Immature natural killer cell (primary cell): ENCODE data around the gene HSPG2. TPM values are rescaled to one million over a fixed set of nuclear protein-coding genes. Genes with fewer than 3 reads are reported as not detected.

ENCODE experiments used
- DNase-seq, 3 donors: peaks; one replicate each; pipeline ENCODE4 v3.0.0; 2022; ENCODE audit warnings: mixed read lengths in 1 of 3
- H3K27ac Mint-ChIP-seq, 6 donors: one replicate each; pipeline ENCODE4 v1.8.0; 2020; ENCODE audit warnings: mixed read lengths in 6 of 6, mild to moderate bottlenecking in 5 of 6, inconsistent platforms in 4 of 6, moderate library complexity in 3 of 6
- H3K27me3 Mint-ChIP-seq, 3 donors: one replicate each; pipeline ENCODE4 v1.8.0; 2020 to 2021; ENCODE audit warnings: low read depth in 3 of 3, mild to moderate bottlenecking in 3 of 3, mixed read lengths in 3 of 3, moderate library complexity in 3 of 3, inconsistent platforms in 1 of 3
- H3K36me3 Mint-ChIP-seq, 3 donors: one replicate each; pipeline ENCODE4 v1.8.0; 2020; ENCODE audit warnings: mixed read lengths in 3 of 3, inconsistent platforms in 2 of 3, mild to moderate bottlenecking in 2 of 3
- H3K4me1 Mint-ChIP-seq, 2 donors: one replicate each; pipeline ENCODE4 v1.8.0; 2020; ENCODE audit warnings: inconsistent platforms in 2 of 2, mild to moderate bottlenecking in 2 of 2, mixed read lengths in 2 of 2, moderate library complexity in 1 of 2
- H3K4me3 Mint-ChIP-seq, 5 donors: one replicate each; pipeline ENCODE4 v1.8.0; 2020; ENCODE audit warnings: mild to moderate bottlenecking in 5 of 5, mixed read lengths in 5 of 5, inconsistent platforms in 3 of 5, moderate library complexity in 3 of 5
- H3K9me3 Mint-ChIP-seq, 6 donors: one replicate each; pipeline ENCODE4 v1.8.0; 2020; ENCODE audit warnings: mild to moderate bottlenecking in 6 of 6, mixed read lengths in 6 of 6, inconsistent platforms in 4 of 6, moderate library complexity in 3 of 6
- polyA plus RNA-seq, 3 donors: library from polyadenylated mRNA; unstranded; fragments of 300-500 nt; fragmentation: Illumina TruSeq; gene quantifications; one replicate each; pipeline ENCODE4 v1.2.3, GENCODE V29; 2021

HSPG2 gene
- polyA plus RNA-seq, 3 donors from 2014 or later: 0.19 TPM; not detected in 2

DNA sequence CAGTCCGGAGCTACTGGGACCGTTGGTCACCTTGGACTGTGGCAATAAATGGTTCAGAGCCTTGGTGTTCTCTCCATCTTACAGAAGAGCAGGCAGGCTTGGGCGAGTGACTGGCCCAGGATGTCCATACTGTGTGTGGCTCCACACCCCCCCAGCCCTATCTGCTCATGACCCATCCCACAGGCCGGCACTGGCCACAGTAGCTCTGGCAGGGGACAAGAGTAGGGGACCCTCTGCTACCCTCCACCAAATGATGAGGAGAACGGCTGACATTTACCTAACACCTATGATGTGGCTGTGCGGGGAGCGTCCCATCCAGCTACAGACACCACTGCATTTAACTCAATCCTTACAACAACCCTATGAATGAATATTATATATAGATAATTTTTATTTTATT lies 111.7 kb downstream of the HSPG2 start:
- no peaks in the 10 kb centered on the region for H3K36me3 Mint-ChIP-seq
- no peaks in the 10 kb centered on the region for H3K9me3 Mint-ChIP-seq
- no peak overlapping the region for H3K4me3 Mint-ChIP-seq
- no peaks in the 10 kb centered on the region for H3K4me1 Mint-ChIP-seq
- H3K27ac Mint-ChIP-seq: no peak overlapping the region
- DNase-seq: no peak
- H3K27me3 Mint-ChIP-seq: peaks cover 0 to 6% (median 0%) of the 10 kb centered on the region in 3 donors

GRCh38 chr1:21824926-21825325 lies 112.2 kb downstream of the HSPG2 start:
- H3K4me3 Mint-ChIP-seq: no peak overlapping the region
- no peak overlapping the region for H3K27ac Mint-ChIP-seq
- no peaks in the 10 kb centered on the region for H3K4me1 Mint-ChIP-seq
- no peak for DNase-seq
- no peaks in the 10 kb centered on the region for H3K36me3 Mint-ChIP-seq
- peaks cover 0 to 6% (median 0%) of the 10 kb centered on the region in 3 donors for H3K27me3 Mint-ChIP-seq
- no peaks in the 10 kb centered on the region for H3K9me3 Mint-ChIP-seq

- DNase-seq: no peak
- no peaks in the 10 kb centered on the region for H3K4me1 Mint-ChIP-seq
- no peak overlapping the region for H3K27ac Mint-ChIP-seq
- no peaks in the 10 kb centered on the region for H3K9me3 Mint-ChIP-seq
- H3K36me3 Mint-ChIP-seq: no peaks in the 10 kb centered on the region
- peaks cover 0 to 6% (median 0%) of the 10 kb centered on the region in 3 donors for H3K27me3 Mint-ChIP-seq
- peak overlapping the region in 1 of 5 donors; percentile 30 for H3K4me3 Mint-ChIP-seq
Measured at GRCh38 chr1:21823980-21824702, 113.0 kb downstream of the HSPG2 start.

DNA sequence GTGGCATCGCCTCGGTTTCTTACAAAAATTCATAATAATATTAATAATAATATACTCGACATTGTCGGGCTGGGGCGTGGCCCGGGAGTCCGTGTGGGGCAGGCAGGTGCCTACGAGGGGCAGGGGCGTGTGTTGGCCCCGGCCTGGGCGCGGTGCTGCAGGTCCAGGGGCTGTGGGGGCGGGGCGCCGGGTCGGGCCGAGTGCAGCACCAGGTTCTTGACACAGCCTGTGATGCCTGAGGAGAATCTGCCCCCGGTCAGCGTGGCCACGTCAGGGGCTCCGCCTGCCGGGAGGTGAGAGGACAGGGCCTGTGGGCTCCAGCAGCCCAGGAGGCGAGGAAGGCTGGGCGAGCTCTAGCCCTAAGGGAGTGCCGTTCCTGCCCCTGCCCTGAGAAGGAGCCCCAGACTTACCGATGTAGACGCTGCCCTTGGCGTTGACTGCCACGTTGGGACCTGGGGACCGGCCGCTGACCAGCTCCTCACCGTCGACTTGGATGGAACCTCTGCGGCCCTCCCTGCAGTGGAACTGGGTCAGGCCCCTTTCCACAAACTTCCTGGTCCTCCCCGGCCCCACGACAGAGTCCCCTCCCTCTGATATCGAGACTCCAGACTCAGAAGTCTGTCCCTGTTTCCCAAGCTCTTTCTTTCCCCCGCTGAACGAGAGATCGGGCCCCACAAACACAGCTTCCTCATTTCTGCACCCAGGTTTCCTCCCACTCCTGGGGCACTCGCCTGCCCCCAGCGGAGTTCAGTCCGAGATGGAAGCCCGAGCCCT lies 113.7 kb downstream of the HSPG2 start:
- Mint-ChIP-seq H3K27me3 (peaks cover 0 to 6% (median 2%) of the 10 kb centered on the region in 3 donors), H3K36me3 (no peaks in the 10 kb centered on the region), H3K4me1 (peaks cover 2 to 5% of the 10 kb centered on the region in 2 donors), H3K27ac (no peak overlapping the region), H3K4me3 (peak overlapping the region in 2 of 5 donors; percentile 27 to 30), H3K9me3 (no peaks in the 10 kb centered on the region)
- no peak for DNase-seq

- Mint-ChIP-seq H3K4me1 (peaks cover 3 to 7% of the 10 kb centered on the region in 2 donors), H3K27ac (no peak overlapping the region), H3K9me3 (no peaks in the 10 kb centered on the region), H3K27me3 (peaks cover 0 to 6% (median 3%) of the 10 kb centered on the region in 3 donors), H3K4me3 (no peak overlapping the region), H3K36me3 (no peaks in the 10 kb centered on the region)
- no peak for DNase-seq
Measured at GRCh38 chr1:21822349-21822748, 114.8 kb downstream of the HSPG2 start.

DNA sequence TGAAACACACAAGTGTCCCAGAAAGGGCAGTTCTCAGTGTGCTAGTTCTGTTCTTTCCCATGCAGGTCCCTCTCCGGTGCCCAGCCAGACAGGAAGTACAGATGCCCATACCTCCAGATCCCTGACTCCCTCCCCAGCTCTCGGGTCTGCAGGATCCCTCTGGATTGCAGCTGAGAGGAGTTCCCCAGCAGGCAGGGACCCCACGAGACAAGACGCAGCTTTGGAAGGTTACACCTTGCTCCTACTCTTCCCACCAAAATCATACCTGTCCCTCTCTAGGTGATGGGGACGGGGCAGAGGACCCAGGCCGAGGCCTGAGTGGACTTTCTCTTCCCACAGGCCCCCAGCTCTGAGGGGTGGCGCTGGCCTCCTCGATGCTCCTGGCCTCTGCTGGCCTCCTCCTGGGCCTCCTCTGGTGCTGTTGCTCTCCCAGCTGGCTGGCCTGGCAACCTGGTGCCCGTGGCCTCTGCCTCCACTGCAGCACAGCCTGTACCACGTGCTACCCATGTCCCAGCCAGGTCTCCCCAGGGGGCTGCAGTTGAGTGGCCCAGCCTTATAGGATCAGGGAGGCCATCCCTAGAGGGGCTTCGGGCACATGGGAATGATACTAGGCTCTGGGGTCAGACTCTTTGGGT lies 115.6 kb downstream of the HSPG2 start:
- DNase-seq: no peak
- no peak overlapping the region for H3K4me3 Mint-ChIP-seq
- peaks cover 0 to 6% (median 3%) of the 10 kb centered on the region in 3 donors for H3K27me3 Mint-ChIP-seq
- H3K27ac Mint-ChIP-seq: no peak overlapping the region
- no peaks in the 10 kb centered on the region for H3K36me3 Mint-ChIP-seq
- H3K4me1 Mint-ChIP-seq: peaks cover 3 to 7% of the 10 kb centered on the region in 2 donors
- no peaks in the 10 kb centered on the region for H3K9me3 Mint-ChIP-seq

GRCh38 chr1:21820597-21821232 lies 116.4 kb downstream of the HSPG2 start:
- peaks cover 0 to 5% (median 3%) of the 10 kb centered on the region in 3 donors for H3K27me3 Mint-ChIP-seq
- no peaks in the 10 kb centered on the region for H3K9me3 Mint-ChIP-seq
- H3K36me3 Mint-ChIP-seq: no peaks in the 10 kb centered on the region
- H3K4me3 Mint-ChIP-seq: no peak overlapping the region
- no peak for DNase-seq
- no peak overlapping the region for H3K27ac Mint-ChIP-seq
- peaks cover 6 to 10% of the 10 kb centered on the region in 2 donors for H3K4me1 Mint-ChIP-seq

- H3K4me3 Mint-ChIP-seq: peak overlapping the region in 1 of 5 donors; percentile 21
- H3K27me3 Mint-ChIP-seq: peaks cover 2 to 7% (median 4%) of the 10 kb centered on the region in 3 donors
- H3K36me3 Mint-ChIP-seq: no peaks in the 10 kb centered on the region
- no peaks in the 10 kb centered on the region for H3K9me3 Mint-ChIP-seq
- DNase-seq: peak; percentile 19 to 30 (median 26)
- H3K27ac Mint-ChIP-seq: no peak overlapping the region
- H3K4me1 Mint-ChIP-seq: peaks cover 18 to 19% of the 10 kb centered on the region in 2 donors
Measured at GRCh38 chr1:21818656-21819055, 118.5 kb downstream of the HSPG2 start.

DNA sequence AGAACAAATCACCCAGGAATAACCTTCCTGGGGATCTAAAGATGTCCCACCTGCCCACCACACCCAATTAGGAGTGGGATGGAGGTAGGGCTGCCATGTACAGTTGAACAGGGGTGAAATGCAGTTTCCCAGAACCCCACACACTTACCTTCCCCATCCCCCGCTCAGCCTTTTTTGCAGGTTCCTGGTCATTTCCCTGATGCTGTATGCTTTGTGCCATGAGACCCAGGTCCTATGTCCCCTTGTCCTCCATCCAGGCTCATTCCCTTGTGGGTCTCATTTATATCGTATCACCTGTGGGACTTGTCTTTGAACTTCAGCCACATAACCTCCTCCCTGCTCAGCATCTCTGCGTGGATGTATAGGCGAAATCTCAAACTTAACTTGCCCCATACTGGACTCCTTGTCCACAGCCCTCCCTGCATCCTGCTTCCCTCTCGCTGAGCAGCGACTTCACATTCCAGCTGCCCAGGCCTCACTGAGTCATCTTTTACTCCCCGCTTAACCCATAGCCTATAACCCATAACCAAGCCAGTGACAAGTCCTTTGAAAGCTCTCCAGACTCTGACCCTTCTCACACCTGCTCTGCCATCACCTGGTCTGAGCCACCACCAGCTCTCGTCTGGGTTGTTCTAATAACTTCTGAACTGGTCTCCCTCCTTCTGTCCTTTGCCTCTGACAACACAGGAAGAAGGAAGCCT lies 120.4 kb downstream of the HSPG2 start:
- Mint-ChIP-seq H3K4me3 (peak overlapping the region in 1 of 5 donors; percentile 16), H3K27me3 (peaks cover 3 to 10% (median 5%) of the 10 kb centered on the region in 3 donors), H3K27ac (peak overlapping the region in 4 of 6 donors; percentile 2 to 11 (median 4)), H3K4me1 (peaks cover 18 to 19% of the 10 kb centered on the region in 2 donors), H3K9me3 (no peaks in the 10 kb centered on the region), H3K36me3 (no peaks in the 10 kb centered on the region)
- no peak for DNase-seq

DNA sequence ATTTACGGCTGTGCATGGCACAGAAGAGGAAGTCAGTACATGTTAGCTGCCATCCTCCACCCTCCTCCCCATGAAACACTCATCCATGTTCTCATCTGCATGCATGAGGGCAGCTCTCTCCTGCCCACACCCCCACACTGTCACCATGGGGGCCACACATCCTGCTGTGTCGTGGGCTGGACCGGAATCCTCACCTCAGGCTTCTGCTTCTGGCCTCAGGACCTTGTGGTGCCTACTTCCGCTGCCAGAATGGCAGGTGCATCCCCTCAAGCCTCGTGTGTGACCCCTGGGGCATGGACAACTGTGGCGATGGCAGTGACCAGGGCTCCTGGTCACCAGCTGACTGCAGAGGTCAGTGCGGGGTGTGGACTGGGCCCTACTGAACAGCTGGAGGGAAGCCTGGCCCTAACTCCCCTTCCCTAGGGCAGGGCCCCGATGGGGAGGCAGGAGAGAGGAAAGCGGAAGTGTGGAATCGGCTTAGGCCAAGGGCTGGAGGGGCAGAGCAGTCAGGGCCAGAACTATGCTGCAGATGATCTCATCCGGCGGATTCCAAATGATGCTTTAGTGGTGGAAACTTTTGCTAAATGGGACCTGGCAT lies 121.3 kb downstream of the HSPG2 start:
- DNase-seq: peak; percentile 22 to 35 (median 28)
- Mint-ChIP-seq H3K27ac (peak overlapping the region in 4 of 6 donors; percentile 2 to 84 (median 49)), H3K4me3 (peak overlapping the region in 1 of 5 donors; percentile 21), H3K4me1 (peaks cover 18 to 19% of the 10 kb centered on the region in 2 donors), H3K36me3 (no peaks in the 10 kb centered on the region), H3K27me3 (peaks cover 3 to 10% (median 5%) of the 10 kb centered on the region in 3 donors), H3K9me3 (peaks cover 0 to 1% (median 0%) of the 10 kb centered on the region in 6 donors)

- peak; percentile 16 to 32 (median 22) for DNase-seq
- Mint-ChIP-seq H3K4me1 (peaks cover 18 to 19% of the 10 kb centered on the region in 2 donors), H3K36me3 (no peaks in the 10 kb centered on the region), H3K27me3 (peaks cover 3 to 10% (median 5%) of the 10 kb centered on the region in 3 donors), H3K27ac (peak overlapping the region in 4 of 6 donors; percentile 18 to 74 (median 47)), H3K9me3 (peaks cover 0 to 1% (median 0%) of the 10 kb centered on the region in 6 donors), H3K4me3 (peak overlapping the region; percentile 54 to 73 (median 66))
Measured at GRCh38 chr1:21814981-21815582, 122.0 kb downstream of the HSPG2 start.

GRCh38 chr1:21814241-21814918 lies 122.7 kb downstream of the HSPG2 start:
- H3K9me3 Mint-ChIP-seq: peaks cover 0 to 1% (median 0%) of the 10 kb centered on the region in 6 donors
- H3K36me3 Mint-ChIP-seq: no peaks in the 10 kb centered on the region
- peak overlapping the region; percentile 54 to 73 (median 66) for H3K4me3 Mint-ChIP-seq
- peaks cover 18 to 19% of the 10 kb centered on the region in 2 donors for H3K4me1 Mint-ChIP-seq
- peak; percentile 31 to 47 (median 42) for DNase-seq
- H3K27me3 Mint-ChIP-seq: peaks cover 3 to 10% (median 5%) of the 10 kb centered on the region in 3 donors
- H3K27ac Mint-ChIP-seq: peak overlapping the region in 3 of 6 donors; percentile 18 to 61 (median 33)
